ENCODE data around the gene PPP1R15B.

DNA sequence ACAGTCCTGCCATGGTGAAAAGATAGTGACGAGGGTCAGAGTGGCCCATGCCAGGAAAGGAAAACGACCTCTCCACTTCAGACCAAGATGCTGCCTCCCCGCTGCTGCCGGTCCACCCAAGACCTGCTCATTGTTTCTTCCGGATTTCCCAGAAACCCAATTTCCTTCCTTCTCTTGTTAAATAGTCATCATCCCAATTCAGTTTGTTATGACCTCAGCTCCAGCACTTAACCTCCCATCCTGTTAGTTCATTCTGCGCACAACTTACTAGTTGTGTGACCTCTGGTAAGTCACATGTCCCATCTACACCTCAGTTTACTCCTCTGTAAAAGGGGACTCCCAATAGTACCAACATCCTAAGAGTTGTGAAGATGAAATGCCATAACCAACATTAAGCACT is 29.9 kb upstream of the PPP1R15B start:
- TF ChIP-seq CTCF (IDR thresholded peaks at IDR 0.05 in 2 of 3, conservative IDR thresholded peaks at IDR 0.05 in 1 of 3; ENCODE audit: control insufficient read depth in 2 of 3, extremely low read depth in 1 of 3, insufficient read depth in 1 of 3, low read depth in 3 of 3, low read length in 3 of 3) (no peak), TCF12 (IDR thresholded peaks at IDR 0.05; ENCODE audit: low read depth, low read length) (no peak), CEBPB (IDR thresholded peaks at IDR 0.05; ENCODE audit: borderline replicate concordance in 1 of 2, low read depth in 2 of 2, low read length in 2 of 2) (no peak), NFYA (IDR thresholded peaks at IDR 0.05; ENCODE audit: borderline replicate concordance, low read depth, low read length) (no peak), EP300 (IDR thresholded peaks at IDR 0.05; ENCODE audit: borderline replicate concordance in 1 of 2, control insufficient read depth in 1 of 2, low read depth in 2 of 2, low read length in 2 of 2) (no peak), CEBPZ (IDR thresholded peaks at IDR 0.05; ENCODE audit: low read depth, low read length) (no peak), SMAD1 (IDR thresholded peaks at IDR 0.05; ENCODE audit: low read depth, partially characterized antibody) (no peak), MXI1 (IDR thresholded peaks at IDR 0.05; ENCODE audit: low read depth, low read length) (no peak), ZNF592 (IDR thresholded peaks at IDR 0.05) (no peak), CBFB (IDR thresholded peaks at IDR 0.05; ENCODE audit: low read depth) (no peak), BRCA1 (IDR thresholded peaks at IDR 0.05; ENCODE audit: low read depth, low read length) (no peak)

Measured in GM12878 (cell line).